Myocyte (in vitro differentiated cells): ENCODE results near the gene NIT1. TPM values are rescaled to one million over a fixed set of nuclear protein-coding genes. Genes with fewer than 3 reads are reported as not detected.
A peak's percentile ranks its signal among the peaks of the same experiment; 100 is the strongest.
"Not testable (repeated sequence)": the region's sequence is repeated elsewhere in the genome, so short reads cannot be mapped to it uniquely, and the experiment has no call there.

Experiments
- DNase-seq: peaks from one replicate; pipeline ENCODE4 v3.0.0-alpha.2; 2012; ENCODE audit warnings: low read depth
- total RNA-seq: library from RNA; depleted of rRNA; stranded (reverse); fragments of >200 nt; gene quantifications from 2 replicates; pipeline ENCODE4 v1.2.3, GENCODE V29; 2014

The NIT1 gene
- total RNA-seq, 1 donor from 2014 or later = 23.6 TPM

DNA sequence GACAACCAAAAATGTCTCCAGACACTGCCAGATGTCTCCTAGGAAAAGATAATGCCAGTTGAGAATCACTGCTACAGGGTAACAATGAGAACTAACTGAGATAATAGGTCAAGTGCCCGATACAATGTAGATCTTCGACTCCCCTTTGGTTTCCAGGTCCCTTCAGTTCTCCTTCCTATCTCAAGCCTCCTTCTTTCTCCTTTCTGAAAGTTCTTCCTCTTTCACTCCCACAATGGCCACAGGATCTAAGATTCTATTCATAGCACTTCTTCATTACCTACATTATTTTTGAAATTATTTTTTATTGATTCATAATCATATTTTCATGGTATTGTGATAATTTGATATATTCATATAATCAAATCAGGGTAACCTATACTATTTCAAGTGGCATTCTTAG is 6.4 kb upstream of the NIT1 start:
- no peak for DNase-seq

DNA sequence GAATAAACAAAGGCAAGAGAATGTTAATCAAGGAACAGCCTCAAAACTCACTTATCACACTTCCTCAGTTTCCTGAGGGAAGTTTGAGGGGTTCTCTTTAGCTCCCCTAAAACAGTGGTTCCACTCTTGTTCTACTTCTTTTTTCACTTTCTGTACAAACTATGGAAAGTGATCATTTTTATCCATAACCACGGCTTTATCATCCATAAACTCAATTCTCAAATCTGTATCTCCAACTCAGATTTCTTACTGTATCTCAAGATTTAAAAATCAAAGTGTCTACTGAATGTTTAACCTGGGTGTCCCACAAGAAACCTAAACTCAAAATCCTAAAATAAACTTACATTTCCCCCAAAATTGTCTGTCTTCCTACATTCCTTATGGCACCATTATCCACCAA is 4.0 kb upstream of the NIT1 start:
- DNase-seq = no peak

DNA sequence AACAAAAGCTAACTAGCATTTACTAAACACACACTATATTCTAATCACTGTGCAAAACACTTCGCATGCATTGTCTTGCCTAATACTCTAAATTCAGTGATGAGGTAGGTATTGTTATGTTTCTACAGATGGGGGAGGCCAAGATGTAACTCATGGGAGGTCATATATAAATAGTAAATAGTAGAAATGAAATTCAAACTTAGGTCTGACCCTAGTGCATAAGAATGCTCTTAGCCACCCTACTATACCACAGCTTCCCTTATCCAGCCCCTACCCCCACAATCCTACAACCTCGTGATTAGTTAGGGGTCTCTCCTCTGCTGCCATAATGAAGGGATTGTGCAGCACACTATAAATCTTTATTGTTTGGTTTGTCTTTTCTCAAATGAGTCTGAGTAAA is 3.3 kb upstream of the NIT1 start:
- DNase-seq = no peak

DNA sequence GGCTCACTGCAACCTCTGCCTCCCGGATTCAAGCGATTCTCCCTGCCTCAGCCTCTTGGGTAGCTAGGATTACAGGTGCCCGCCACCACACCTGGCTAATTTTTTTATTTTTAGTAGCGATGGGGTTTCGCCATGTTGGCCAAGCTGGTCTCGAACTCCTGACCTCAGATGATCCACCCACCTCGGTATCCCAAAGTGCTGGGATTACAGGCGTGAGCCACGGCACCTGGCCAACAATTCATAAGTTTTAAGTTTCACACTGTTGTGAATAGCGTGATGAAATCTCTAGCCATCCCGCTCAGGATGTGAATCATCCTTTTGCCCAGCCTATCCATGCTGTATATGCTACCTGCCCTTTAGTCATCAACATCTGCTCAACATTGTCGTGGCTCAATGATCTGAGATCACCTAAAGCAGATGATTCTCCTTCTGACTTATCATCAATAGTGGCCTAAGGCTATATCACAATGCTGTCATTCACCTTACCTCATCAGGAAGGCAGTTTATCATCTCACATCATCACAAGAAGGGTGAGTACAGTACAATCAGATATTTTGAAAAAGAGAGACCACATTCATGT is 2.7 kb upstream of the NIT1 start:
- DNase-seq = peak; percentile 34

DNA sequence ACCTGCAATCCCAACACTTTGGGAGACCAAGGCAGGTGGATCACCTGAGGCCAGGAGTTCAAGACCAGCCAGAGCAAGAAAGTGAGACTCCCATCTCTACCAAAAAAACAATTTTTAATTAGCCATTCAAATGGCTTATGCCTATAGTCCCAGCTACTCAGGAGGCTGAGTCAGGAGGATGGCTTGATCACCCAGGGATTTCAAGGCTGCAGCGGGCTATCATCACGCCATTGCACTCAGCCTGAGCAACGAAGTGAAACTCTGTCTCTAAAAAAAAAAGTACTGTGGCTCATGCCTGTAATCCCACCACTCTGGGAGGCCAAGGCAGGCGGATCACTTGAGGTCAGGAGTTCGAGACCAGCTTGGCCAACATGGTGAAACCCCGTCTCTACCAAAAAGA is 1.9 kb upstream of the NIT1 start:
- DNase-seq = not testable (repeated sequence)

DNA sequence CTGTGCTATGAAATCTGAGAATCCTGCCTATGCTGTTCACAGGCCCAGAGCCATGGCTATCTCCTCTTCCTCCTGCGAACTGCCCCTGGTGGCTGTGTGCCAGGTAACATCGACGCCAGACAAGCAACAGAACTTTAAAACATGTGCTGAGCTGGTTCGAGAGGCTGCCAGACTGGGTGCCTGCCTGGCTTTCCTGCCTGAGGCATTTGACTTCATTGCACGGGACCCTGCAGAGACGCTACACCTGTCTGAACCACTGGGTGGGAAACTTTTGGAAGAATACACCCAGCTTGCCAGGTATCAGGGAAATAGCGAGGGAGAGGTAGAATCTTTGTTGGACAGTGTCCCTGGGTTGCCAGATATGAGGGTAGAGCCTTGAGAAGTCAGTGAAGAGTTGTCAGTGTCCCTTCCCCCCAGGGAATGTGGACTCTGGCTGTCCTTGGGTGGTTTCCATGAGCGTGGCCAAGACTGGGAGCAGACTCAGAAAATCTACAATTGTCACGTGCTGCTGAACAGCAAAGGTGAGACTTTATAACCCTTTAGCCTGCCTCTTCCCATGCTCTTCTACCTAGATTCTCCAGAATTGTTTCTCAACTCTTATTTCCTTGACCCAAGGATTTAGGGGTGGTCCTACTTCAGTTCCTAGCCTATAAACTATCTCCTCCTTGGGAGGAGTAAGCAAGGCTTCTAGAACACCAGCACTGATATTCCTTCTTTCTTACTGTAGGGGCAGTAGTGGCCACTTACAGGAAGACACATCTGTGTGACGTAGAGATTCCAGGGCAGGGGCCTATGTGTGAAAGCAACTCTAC is 1.4 kb downstream of the NIT1 start:
- peak; percentile 41 for DNase-seq

DNA sequence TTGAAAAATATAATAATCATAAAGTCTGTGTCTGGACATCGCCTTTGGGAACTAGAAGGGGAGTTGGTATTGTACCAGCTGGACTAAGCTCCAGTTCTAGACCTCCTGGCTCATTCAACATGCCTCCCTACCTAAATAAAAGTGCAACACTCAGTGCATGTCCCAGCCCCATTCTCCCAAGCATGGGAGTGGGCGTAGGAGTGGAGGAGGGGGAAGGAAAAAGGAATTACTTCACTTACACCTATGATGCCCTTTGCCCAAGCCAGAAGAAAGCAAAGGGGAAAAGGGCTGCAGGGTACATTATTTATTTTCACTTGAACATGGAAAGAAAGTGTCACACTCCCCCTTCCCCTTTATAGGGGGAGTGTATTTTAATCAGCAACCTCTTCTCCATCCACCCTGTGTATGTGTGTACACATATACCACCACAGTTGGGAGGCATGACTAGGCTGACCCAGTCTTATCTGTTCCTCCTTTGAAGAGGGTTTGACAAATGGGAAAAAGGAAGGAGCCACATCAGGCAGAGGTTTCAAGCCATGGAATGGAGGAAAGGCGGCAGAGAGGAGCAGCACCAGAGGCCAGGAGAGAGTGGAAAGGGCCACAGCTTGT is 3.2 kb downstream of the NIT1 start:
- no peak for DNase-seq

DNA sequence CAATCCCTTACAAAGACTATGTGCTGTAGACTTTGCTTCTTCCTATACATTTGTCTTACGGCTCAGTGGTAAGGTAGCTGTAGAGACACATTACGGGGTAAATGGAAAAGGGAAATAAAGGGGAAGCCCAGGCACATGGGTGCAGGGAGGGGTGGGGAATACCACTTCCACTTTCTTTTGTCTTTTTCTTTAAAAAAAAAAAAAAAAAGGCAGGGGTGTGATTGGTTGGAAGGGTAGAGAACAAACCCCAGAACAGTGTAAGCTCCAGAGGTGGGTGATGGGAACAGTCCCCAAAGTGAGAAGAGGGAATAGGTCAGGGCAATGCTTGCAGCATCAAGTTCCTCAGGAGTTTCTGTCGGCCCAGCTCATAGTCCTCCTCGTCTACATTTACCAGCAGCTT is 3.9 kb downstream of the NIT1 start:
- no peak for DNase-seq

DNA sequence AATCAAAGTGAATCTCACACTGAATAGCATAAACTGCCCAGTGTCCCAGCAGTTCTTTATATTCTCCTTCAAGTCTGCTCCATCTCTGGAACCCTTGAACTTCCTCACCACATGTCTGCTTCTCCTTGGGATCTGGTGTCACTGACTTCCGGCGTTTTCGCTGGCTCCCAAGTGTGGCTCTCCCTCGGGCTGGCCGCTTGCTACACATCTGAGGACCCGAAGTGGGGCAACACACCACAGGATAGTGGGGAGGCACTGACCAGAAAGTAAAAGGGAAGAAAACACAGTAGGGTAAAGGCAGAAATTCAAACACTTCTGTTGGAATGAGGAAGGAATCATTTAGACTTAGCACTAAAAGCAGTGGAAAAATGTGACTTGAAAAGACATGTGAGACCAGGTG is 5.1 kb downstream of the NIT1 start:
- no peak for DNase-seq

DNA sequence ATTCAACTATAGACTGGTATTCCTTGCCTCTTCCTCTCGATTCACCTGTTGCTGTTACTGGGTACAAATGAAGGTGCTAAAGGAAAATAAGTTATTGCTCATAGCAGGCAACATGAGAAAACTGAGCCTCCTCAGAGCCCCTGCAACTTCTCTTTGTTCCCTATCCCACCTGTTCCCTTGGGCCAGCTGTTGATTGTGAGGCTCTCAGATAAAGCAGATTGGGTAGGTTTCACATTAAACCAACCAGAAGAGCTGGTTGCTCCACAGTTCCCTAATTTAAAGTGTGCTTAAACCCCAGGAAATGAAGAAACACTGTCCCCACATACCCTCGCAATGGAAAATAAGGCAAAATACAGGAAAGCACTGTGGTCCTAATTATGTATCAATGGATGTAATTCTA is 9.7 kb downstream of the NIT1 start:
- peak; percentile 72 for DNase-seq

DNA sequence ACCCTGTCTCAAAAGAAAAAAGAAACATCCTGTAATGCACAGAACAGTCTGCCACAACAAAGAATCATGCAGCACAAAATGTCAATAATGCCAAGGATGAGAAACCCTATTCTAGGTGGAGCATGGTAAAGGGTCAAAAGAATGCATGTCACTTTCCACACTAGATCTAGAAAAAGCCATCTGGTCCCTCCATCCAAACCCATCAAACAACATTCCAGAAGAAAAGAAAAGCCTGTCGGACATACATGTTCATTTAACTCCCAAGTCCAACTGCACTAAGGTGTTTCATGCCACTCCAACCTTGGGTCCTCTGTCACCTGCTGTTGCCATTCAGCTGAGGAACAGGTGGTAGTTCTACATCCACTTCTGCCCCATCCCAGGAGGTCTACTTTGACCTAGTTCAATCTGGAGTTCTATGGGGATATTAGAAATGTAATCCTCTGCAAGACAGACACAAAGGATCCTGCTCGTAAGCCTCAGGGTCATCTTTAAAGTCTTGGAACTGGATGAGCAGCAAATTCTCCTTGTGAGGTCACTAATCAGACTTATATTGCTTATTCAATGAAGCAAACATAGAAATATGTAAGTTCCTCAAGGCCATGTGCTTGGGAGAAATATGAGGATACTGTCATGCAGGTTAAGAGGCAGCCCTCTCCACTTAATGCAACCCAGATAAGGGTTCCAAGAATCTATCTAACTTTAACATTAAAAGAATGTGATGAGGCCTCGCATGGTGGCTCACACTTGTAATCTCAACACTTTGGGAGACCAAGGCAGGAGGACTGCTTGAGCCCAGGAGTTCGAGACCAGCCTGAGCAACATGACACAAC is 10.9 kb downstream of the NIT1 start:
- peak; percentile 61 for DNase-seq

DNA sequence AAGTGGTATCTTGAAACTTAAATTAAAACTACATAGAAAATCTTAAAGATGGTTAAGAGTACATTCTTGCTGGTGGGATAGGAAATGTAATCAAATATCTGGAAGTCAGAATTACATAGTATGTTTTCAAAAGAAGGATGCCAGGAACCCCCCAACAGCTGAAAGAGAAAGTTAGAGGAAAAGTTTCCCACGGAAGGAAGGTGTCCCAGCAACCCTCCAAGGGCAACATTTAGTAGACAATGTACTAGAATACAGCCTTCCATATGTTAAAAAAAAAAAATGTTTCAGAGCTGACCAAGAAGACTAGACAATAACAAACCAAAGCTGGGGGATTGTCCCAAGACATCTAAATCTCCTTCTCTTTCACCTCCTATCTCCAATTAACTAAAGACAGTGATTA is 12.4 kb downstream of the NIT1 start:
- no peak for DNase-seq

DNA sequence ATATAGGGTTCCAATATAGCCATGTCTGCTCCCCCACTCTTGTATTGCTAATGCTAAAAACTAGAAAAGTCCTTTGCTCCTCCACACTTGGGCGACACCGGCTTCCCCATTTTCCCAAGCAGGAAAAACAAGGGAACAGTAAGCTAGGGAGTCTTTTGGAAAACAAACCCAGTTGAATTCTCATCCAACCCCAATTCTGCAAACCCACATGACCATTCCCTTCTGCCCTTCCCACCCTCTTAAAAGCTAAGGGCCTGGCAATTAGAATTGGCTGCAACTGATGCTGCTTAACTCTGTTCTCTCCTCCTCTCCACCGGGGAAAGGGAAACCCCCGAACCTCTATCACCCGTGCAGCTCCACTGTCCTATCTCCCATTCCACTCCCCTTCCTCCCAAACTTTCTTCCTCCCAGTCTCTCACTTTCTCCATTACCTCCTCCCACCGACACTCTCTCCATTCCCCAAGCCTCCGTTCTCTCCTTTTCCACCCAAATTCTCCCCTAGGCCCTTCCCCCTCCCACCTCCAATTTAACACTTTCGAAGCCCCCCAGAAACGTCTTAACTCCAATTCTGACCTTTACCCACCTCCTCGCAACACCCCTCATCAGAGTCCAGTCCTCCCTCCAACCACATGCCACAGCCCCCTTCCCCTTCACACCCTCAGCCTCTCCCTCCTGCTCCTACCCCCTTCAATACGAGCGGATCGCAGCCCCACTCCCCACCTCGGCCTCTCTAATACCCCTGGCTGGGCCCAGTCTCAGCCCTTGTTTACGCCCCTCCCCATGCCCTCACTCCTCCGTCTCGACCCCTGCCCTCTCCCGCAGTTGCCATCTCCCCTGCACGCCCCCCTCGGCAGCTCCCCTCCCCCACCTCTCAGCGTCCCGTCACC is 13.9 kb downstream of the NIT1 start:
- DNase-seq = peak; percentile 53

DNA sequence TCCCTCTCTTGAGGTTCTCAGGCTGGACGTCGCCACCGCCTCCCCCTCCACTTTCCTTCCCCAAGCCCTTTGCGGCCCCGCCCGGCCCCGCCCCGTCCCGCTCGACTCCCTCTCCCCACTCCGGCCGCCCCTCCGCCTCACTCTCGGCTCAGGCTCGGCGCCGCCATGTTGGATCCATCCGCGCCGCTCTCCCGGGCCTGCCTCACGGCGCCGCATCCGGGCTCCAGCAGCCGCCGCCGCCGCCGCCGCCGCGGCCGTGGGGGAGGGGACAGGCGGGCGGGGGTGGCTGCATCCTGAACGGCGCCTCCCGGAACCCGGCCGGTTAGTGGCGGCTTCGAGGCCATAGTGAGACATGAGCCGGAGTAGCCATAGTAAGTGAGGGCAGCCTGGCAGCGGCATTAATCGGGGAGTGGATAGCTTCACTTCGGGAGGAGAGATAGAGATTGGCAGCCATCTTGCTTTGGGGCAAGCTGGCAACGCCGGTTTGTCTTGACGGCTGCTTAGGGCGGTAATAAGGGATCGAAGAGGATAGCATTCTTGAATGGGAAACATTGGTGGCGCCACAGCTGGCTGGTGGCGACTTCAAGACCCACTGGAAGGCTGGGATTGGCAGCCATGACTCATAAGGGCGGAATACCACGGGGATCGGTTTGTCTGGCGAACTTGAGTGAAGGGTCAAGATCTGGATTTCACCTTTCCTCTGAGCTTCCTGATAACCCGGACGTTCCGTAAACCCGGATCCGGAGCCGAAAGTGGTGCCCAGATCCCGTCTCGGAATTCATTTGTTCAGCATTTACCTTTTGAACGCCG is 14.7 kb downstream of the NIT1 start, which contains the start of gene DEDD:
Gene DEDD (minus strand): TSS at position 258 of the 810 bp plus-strand sequence. CDS start 8,205 bp downstream, outside the sequence.
- DNase-seq = peak; percentile 97

DNA sequence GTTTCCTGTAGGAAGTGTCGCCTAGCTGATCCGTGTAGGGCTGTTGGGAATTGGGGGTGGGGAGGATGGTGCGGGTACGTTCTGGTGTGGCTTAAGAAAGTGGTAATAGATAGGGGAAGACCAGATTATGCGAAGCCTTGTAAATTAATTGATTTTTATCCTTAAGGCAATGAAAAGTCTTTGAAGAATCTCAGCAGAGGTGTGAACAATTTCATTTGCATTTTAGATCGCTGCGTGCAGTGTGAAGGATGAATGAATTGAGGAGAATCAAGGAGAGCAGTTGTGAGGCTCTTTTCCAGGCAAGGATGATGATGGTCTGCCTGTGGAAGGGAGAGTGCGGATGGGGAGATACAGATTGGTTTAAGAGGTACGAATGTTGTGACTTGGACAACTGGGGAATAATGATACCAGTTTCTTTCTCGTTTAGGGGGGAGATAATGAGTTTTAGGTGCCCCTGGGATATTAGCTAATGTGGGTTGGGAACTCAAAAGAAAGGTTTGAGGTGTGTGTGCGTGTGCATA is 15.4 kb downstream of the NIT1 start:
- DNase-seq = no peak

DNA sequence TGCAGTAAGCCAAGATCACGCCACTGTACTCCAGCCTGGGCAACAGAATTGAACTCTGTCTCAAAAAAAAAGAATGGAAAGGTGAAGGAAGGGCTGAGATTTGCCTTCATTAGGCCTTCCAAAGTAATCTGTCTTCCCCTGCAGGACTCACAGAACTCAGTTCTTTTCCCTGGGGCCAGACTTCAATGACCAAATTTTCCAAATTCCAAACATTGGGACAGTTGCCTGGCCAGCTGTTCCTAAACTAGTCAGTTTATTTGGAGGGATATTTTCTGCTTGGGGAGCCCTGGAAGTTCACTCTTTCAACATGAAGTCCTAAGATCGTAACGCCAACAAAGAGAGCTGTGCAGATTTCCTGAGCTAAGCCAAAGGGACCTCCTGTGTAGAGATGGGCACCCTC is 20.0 kb downstream of the NIT1 start:
- peak; percentile 35 for DNase-seq

DNA sequence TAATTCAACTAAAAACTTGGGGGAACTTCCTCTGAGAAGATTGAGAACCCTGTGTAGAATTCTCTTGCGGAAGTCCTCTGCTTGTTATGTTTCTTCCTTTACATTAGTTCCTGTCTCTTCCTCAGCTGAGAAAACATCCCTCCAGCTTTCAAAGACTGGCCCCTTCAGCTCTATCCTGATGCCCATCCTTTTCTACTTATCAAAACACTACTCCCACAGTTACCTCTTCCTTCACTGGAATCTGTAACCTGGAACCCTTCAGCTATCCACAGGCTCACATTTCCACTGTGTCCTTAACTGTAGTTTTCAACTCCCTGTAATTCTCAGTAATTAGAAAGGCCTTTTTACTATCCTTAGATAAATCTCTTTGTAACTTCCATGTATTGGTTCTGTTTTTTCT is 20.5 kb downstream of the NIT1 start:
- no peak for DNase-seq

DNA sequence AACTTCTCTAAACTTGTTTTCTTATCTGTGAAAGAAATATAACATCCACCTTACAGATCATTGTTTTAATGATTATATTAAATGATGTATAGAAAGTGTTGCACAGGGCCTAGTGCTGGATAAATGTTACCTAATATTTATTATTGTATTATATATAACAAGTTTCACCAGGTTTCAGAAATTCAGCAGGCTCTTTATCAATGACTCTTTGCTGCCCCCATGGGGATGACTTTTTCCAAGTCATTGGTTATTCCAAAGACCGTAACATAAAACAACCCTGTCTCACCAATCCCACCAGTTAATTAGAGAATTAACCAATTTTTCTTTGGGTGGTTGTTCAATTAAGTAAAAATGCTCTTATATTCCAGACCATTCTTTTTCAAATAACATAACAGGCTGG is 21.9 kb downstream of the NIT1 start:
- DNase-seq = peak; percentile 57

DNA sequence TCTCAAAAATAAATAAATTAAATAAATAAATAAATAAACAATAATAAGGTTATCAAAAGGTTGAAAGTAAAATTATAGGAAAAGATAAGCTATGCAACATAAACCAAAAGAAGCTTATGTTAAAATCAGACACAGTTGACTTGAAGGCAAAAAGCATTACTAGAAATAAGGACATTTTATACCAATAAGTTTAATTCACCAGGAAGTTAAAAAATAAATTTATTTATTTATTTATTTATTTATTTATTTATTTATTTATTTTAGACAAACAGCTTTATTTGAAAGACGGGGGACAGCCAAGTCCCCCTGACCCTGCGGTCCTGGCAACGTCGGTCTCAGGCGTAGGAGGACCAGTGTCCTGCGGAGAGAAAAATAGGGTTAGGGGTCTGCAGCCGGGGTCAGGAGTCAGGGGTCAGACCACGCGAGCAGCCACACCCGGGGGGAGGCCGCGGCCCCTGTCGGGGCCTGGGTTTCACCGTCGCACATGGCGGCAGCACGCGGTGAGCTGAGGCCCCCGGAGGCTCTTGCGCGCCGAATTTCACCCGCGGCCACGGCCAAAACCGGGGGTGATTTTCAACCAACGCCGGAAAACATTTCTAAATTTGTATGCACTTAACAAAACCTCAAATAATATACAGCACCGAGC is 23.0 kb downstream of the NIT1 start:
- DNase-seq = no peak
